Uterus (tissue), 4 donors: ENCODE measurements around the gene ADA. TPM values are rescaled to one million over a fixed set of nuclear protein-coding genes. Genes with fewer than 3 reads are reported as not detected.

Experiments used
- DNase-seq, 2 donors: peaks; one replicate each; pipeline ENCODE4 v3.0.0-alpha.2; 2019 to 2020
- H3K27ac ChIP-seq, 2 donors: fragments of 200-600 bp; sonication (generic); 1 replicate in 1 of 2; 2 replicates in 1 of 2; pipeline ENCODE4 v1.5.1; 2016 to 2018
- H3K27me3 ChIP-seq, 2 donors: fragments of 200-600 bp; sonication (generic); one replicate each; pipeline ENCODE4 v1.5.1; 2018 to 2019; ENCODE audit warnings: control low read depth in 1 of 2
- H3K36me3 ChIP-seq, 2 donors: fragments of 200-600 bp; sonication (generic); one replicate each; pipeline ENCODE4 v1.5.1; 2019; ENCODE audit warnings: control low read depth in 1 of 2
- H3K4me1 ChIP-seq, 2 donors: fragments of 200-600 bp; sonication (generic); one replicate each; pipeline ENCODE4 v1.5.1; 2018 to 2019; ENCODE audit warnings: control low read depth in 1 of 2
- H3K4me3 ChIP-seq, 2 donors: fragments of 200-600 bp; sonication (generic); 1 replicate in 1 of 2; 2 replicates in 1 of 2; pipeline ENCODE4 v1.5.1; 2018 to 2019; ENCODE audit warnings: mild to moderate bottlenecking in 1 of 2
- H3K9me3 ChIP-seq, 2 donors: fragments of 200-600 bp; sonication (generic); one replicate each; pipeline ENCODE4 v1.5.1; 2019; ENCODE audit warnings: control low read depth in 1 of 2
- POLR2A ChIP-seq, 2 donors: fragments of 450-650 bp; IDR thresholded peaks; one replicate each; pipeline ENCODE4 v1.6.1; 2016; ENCODE audit warnings: antibody characterized with exemption in 2 of 2, mild to moderate bottlenecking in 1 of 2, moderate library complexity in 1 of 2
- intact Hi-C: fragments of 100-400 bp; cut with DNase I; formaldehyde crosslinking; loops from one replicate; pipeline ENCODE4 v1.15.1; 2023; ENCODE audit warnings: low total_unique reads
- total RNA-seq, 4 donors: library from RNA; depleted of rRNA in 3 of 4; stranded (reverse); fragments of >200 nt in 3 of 4; gene quantifications; one replicate each; pipeline versions ENCODE4 v1.1.0 to v1.2.4, GENCODE V29; 2014 to 2023
- TF ChIP-seq, protein P1 (sequence below), 4 experiments: fragments of 200-600 bp in 2 of 4; fragments of 450-650 bp in 2 of 4; sonication (generic) in 2 of 4; IDR thresholded peaks; one replicate each; pipeline ENCODE4 v1.5.1; 2016 to 2019; ENCODE audit warnings: antibody characterized with exemption in 4 of 4, mild to moderate bottlenecking in 2 of 4, moderate library complexity in 1 of 4
- donor health status: DM: yes; HTN: yes; CAD: no.

The ADA gene
- total RNA-seq, 4 donors from 2014 or later, result 0.59 to 11.0 (median 4.8) TPM

DNA sequence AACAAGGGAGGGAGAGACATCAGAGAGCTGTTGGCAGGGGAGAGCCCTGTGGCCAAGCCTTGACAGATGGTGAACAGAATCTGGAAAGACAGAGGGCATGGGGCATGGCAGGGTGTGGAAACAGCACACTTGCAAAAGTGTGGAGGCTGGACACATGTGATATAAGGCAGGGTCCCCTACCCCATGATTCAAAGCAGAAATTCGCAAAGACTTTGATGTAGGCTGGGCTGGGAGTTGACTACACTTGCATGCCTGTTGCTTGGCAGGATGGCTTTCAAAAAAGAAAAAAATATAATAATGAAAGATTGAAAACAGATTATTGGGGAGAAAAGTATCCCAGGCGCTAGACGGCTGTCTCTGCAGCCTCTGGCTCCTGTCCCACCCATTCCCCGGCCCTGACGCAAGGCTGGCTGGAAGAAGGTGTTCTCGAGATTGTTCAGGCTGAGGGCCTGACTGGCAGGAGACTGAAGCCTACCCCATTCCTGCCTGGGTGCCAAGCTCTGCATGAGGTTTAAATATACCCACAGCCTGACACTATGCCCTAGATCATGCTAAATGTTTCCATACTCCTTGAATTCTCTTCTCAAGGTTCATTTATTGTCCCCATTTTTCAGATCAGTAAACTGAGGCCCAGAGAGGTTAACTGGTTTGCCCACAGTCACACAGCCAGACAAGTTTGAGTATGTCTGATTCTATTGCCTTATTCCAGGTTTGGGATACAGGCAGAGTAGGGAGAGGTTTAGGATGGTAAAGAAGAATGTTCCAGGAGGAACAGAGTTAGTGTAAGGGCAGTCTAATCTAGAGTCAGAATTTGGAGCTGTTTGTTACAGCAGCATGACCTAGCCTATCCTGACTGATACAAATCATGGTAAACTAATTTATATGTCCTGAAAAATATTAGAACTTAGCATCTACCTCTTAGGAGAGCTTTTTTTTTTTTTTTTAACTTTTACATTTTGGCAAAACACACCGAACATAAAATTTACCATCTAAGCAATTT is 40.2 kb upstream of the ADA start:
- intact Hi-C loops, result no loop called here
- peak overlapping the region; percentile 65 to 81 for H3K27ac ChIP-seq
- peaks cover 0 to 8% of the 10 kb centered on the region in 2 donors for H3K4me1 ChIP-seq
- H3K9me3 ChIP-seq, result no peaks in the 10 kb centered on the region
- no peaks in the 10 kb centered on the region for H3K36me3 ChIP-seq
- peak; percentile 59 to 60 for DNase-seq
- no peaks in the 10 kb centered on the region for H3K27me3 ChIP-seq
- H3K4me3 ChIP-seq, result no peak overlapping the region
- TF ChIP-seq POLR2A (IDR thresholded peaks at IDR 0.05), result no peak
- TF ChIP-seq, protein P1, sequence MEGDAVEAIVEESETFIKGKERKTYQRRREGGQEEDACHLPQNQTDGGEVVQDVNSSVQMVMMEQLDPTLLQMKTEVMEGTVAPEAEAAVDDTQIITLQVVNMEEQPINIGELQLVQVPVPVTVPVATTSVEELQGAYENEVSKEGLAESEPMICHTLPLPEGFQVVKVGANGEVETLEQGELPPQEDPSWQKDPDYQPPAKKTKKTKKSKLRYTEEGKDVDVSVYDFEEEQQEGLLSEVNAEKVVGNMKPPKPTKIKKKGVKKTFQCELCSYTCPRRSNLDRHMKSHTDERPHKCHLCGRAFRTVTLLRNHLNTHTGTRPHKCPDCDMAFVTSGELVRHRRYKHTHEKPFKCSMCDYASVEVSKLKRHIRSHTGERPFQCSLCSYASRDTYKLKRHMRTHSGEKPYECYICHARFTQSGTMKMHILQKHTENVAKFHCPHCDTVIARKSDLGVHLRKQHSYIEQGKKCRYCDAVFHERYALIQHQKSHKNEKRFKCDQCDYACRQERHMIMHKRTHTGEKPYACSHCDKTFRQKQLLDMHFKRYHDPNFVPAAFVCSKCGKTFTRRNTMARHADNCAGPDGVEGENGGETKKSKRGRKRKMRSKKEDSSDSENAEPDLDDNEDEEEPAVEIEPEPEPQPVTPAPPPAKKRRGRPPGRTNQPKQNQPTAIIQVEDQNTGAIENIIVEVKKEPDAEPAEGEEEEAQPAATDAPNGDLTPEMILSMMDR (IDR thresholded peaks at IDR 0.05), result no peak

DNA sequence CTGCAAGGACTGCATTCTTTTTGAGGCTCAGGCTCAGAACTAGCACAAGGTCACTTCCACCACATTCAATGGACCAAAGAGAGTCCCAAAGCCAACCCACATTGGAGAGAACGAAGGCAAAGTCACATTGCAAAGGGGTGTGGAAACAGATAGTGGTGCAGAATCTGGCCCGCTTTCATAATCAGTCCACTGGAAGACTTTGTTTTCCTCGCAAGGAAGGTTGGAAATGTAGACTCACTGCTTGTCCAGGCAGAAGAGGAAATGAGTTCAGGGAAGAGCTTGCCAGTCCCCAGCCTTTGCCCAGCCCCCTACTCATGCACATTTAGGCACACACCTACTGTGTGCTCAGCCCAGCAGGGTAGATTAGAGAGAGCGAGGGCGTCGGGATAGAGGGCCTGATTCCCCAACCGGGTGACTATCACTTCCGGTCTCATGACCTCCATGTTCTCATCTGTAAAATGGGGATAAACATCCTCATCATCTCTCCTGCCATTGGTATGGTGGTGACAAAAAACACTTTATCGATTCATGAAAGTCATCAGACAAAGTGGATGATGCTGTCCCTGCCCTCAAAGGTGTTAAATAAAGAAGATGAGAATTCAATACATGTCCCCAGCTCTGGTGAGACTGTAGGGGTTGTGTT is 39.4 kb upstream of the ADA start:
- intact Hi-C loops, result no loop called here
- H3K4me3 ChIP-seq, result no peak overlapping the region
- TF ChIP-seq POLR2A (IDR thresholded peaks at IDR 0.05), result no peak
- TF ChIP-seq, protein P1 (IDR thresholded peaks at IDR 0.05), result no peak
- no peak for DNase-seq
- H3K9me3 ChIP-seq, result no peaks in the 10 kb centered on the region
- peaks cover 0 to 8% of the 10 kb centered on the region in 2 donors for H3K4me1 ChIP-seq
- H3K27me3 ChIP-seq, result no peaks in the 10 kb centered on the region
- H3K36me3 ChIP-seq, result no peaks in the 10 kb centered on the region
- H3K27ac ChIP-seq, result peak overlapping the region; percentile 42 to 81

DNA sequence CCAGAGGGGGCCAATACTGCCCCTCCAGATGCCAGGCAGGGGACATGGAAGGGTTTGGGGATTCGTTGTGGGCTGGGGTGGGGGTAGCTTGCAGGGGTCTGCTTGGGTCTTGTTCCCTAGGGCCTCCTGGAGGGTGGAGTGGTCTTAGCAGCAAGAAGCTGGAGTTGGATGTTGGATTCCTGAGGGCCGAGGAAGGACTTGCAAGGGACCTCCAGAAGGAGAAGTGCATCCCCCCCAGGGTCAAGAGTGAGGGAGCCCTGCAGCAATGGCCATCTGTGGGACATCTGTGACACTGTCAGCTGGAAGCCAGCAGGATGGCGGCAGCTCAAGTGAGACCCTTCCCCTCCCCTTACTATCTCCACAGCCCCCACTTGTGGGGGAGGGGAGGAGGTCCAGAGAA is 38.3 kb upstream of the ADA start:
- Histone ChIP-seq H3K4me1 (peaks cover 0 to 8% of the 10 kb centered on the region in 2 donors), H3K27ac (no peak overlapping the region), H3K4me3 (no peak overlapping the region), H3K27me3 (no peaks in the 10 kb centered on the region), H3K9me3 (no peaks in the 10 kb centered on the region), H3K36me3 (no peaks in the 10 kb centered on the region)
- intact Hi-C loops, result loop anchor here (5.0 kb wide), 1 partner anchor 42 kb away; no protein-coding TSS in a partner anchor
- TF ChIP-seq, protein P1 (IDR thresholded peaks at IDR 0.05), result no peak
- no peak for TF ChIP-seq POLR2A (IDR thresholded peaks at IDR 0.05)
- DNase-seq, result no peak

DNA sequence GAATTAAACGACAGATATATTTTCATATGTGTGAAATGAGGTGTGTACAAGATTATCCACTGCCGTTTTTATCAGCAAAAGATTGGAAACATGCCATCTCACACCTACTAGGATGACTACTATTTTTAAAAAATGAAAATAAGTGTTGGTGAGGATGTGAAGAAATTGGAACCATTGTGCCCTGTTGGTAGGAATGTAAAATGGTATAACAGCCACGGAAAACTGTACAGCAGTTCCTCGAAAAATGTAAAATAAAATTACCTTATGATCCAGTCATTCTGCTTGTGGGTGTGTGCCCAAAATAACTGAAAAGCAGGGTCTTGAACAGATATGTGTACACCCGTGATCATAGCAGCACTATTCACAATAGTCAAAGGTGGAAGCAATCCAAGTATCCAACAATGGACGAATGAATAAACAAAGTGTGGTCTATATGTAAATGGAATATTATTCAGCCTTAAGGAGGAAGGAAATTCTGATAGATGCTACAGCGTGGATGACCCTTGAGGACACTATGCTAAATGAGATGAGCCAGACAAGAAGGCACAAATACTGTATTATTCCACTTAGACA is 36.6 kb upstream of the ADA start:
- no peak overlapping the region for H3K4me3 ChIP-seq
- peaks cover 0 to 1% of the 10 kb centered on the region in 2 donors for H3K4me1 ChIP-seq
- intact Hi-C loops, result loop anchor here (5.0 kb wide), 1 partner anchor 44 kb away; no protein-coding TSS in a partner anchor
- H3K9me3 ChIP-seq, result no peaks in the 10 kb centered on the region
- H3K27me3 ChIP-seq, result no peaks in the 10 kb centered on the region
- no peaks in the 10 kb centered on the region for H3K36me3 ChIP-seq
- TF ChIP-seq POLR2A (IDR thresholded peaks at IDR 0.05), result no peak
- TF ChIP-seq, protein P1 (IDR thresholded peaks at IDR 0.05), result no peak
- DNase-seq, result no peak
- no peak overlapping the region for H3K27ac ChIP-seq
